ENCODE data around the gene BCAS3.

GRCh38 chr17:60809421-60809820, 131.8 kb downstream of the BCAS3 start:
- TF ChIP-seq CTCF (IDR thresholded peaks at IDR 0.05; ENCODE audit: low read length) (no peak), EZH2 (IDR thresholded peaks at IDR 0.05; ENCODE audit: borderline replicate concordance, low read length) (no peak)

Measured in OCI-LY1 (cell line).